ENCODE data around the gene CTAG2. TPM values are rescaled to one million over a fixed set of nuclear protein-coding genes. Genes with fewer than 3 reads are reported as not detected.

The CTAG2 gene
- total RNA-seq, 1 donor from 2014 or later, result not detected

DNA sequence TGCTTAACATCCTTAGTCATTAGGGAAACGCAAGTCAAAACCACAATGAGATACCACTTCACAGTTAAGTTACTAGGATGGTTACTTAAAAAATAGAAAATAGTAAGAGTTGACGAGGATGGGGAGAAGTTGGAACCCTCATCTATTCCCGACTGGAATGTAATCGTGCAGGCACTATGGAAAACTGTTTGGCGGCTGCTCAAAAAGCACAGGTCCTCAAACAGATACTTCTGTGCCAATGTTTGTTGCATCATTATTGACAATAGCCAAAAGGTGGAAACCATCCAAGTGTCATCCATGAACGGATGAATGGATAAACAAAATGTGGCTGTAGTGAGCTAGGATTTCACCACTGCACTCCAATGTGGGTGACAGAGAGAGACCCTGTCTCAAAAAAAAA, 46.0 kb downstream of the CTAG2 start:
- H3K4me1 Mint-ChIP-seq (ENCODE audit: unreplicated experiment), result peaks cover 16% of the 10 kb centered on the region
- H3K27ac Mint-ChIP-seq (ENCODE audit: unreplicated experiment), result no peak overlapping the region
- no peaks in the 10 kb centered on the region for H3K36me3 Mint-ChIP-seq (ENCODE audit: unreplicated experiment)
- H3K4me3 Mint-ChIP-seq (ENCODE audit: unreplicated experiment), result no peak overlapping the region
- peaks cover 7% of the 10 kb centered on the region for H3K9me3 Mint-ChIP-seq (ENCODE audit: unreplicated experiment)
- TF ChIP-seq, protein P1, sequence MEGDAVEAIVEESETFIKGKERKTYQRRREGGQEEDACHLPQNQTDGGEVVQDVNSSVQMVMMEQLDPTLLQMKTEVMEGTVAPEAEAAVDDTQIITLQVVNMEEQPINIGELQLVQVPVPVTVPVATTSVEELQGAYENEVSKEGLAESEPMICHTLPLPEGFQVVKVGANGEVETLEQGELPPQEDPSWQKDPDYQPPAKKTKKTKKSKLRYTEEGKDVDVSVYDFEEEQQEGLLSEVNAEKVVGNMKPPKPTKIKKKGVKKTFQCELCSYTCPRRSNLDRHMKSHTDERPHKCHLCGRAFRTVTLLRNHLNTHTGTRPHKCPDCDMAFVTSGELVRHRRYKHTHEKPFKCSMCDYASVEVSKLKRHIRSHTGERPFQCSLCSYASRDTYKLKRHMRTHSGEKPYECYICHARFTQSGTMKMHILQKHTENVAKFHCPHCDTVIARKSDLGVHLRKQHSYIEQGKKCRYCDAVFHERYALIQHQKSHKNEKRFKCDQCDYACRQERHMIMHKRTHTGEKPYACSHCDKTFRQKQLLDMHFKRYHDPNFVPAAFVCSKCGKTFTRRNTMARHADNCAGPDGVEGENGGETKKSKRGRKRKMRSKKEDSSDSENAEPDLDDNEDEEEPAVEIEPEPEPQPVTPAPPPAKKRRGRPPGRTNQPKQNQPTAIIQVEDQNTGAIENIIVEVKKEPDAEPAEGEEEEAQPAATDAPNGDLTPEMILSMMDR (IDR thresholded peaks at IDR 0.05), result no peak
- DNase-seq (ENCODE audit: extremely low spot score, unreplicated experiment), result peak; percentile 4
- no peaks in the 10 kb centered on the region for H3K27me3 Mint-ChIP-seq (ENCODE audit: unreplicated experiment)

DNA sequence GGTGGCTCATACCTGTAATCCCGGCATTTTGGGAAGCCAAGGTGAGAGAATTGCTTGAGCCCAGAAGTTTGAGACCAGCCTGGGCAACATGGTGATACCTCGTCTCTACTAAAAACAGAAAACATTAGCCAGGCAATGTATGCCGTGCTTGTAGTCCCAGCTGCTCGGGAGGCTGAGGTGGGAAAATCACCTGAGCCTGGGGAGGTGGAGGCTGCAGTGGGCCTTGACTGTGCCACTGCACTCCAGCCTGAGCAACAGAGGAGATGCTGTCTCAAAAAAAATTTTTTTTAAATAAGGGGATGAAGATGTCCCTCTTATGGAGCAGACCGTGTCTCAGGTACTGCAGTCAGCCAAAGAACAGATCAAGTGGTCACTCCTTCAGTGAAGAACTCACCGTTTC, 47.8 kb downstream of the CTAG2 start:
- Mint-ChIP-seq H3K4me1 (ENCODE audit: unreplicated experiment) (peaks cover 25% of the 10 kb centered on the region), H3K9me3 (ENCODE audit: unreplicated experiment) (peaks cover 7% of the 10 kb centered on the region), H3K27ac (ENCODE audit: unreplicated experiment) (no peak overlapping the region), H3K36me3 (ENCODE audit: unreplicated experiment) (no peaks in the 10 kb centered on the region), H3K27me3 (ENCODE audit: unreplicated experiment) (no peaks in the 10 kb centered on the region), H3K4me3 (ENCODE audit: unreplicated experiment) (no peak overlapping the region)
- DNase-seq (ENCODE audit: extremely low spot score, unreplicated experiment), result peak; percentile 36
- TF ChIP-seq, protein P1 (IDR thresholded peaks at IDR 0.05), result no peak

- TF ChIP-seq, protein P1 (IDR thresholded peaks at IDR 0.05), result no peak
- H3K36me3 Mint-ChIP-seq (ENCODE audit: unreplicated experiment), result no peaks in the 10 kb centered on the region
- H3K4me3 Mint-ChIP-seq (ENCODE audit: unreplicated experiment), result no peak overlapping the region
- DNase-seq (ENCODE audit: extremely low spot score, unreplicated experiment), result peak; percentile 84
- H3K9me3 Mint-ChIP-seq (ENCODE audit: unreplicated experiment), result peaks cover 7% of the 10 kb centered on the region
- H3K27me3 Mint-ChIP-seq (ENCODE audit: unreplicated experiment), result no peaks in the 10 kb centered on the region
- peak overlapping the region; percentile 68 for H3K27ac Mint-ChIP-seq (ENCODE audit: unreplicated experiment)
- peaks cover 33% of the 10 kb centered on the region for H3K4me1 Mint-ChIP-seq (ENCODE audit: unreplicated experiment)
Measured at GRCh38 chrX:154603438-154604430, 49.6 kb downstream of the CTAG2 start.

DNA sequence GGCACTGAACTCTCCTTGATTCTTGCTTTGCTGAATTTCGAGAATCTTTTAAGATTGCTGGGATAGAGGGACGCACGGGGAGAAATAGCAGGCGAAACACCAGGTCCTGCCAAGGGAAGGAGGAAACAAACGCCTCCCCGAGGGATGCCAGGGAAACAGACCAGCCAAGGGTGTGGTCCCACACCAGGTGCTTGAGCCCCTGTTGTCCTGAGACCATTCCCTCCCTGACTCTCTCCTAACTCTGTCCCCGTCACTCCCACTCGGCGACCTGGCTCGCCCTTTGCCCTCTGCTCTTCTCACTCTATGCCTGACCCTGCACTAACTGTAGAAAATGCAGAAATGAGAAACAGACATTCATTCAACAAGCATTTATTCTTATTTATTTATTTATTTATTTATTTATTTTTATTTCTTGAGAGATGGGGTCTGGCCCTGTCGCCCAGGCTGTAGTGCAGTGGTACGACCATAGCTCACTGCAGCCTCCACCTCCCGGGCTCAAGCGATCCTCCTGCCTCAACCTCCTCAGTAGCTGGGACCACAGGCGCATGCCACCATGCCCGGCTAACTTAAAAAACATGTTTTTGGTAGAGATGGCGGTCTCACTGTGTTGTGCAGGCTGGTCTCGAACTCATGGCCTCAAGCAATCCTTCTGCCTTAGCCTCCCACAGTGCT, 50.5 kb downstream of the CTAG2 start:
- H3K36me3 Mint-ChIP-seq (ENCODE audit: unreplicated experiment), result no peaks in the 10 kb centered on the region
- TF ChIP-seq, protein P1 (IDR thresholded peaks at IDR 0.05), result no peak
- peaks cover 10% of the 10 kb centered on the region for H3K9me3 Mint-ChIP-seq (ENCODE audit: unreplicated experiment)
- DNase-seq (ENCODE audit: extremely low spot score, unreplicated experiment), result peak; percentile 44
- no peaks in the 10 kb centered on the region for H3K27me3 Mint-ChIP-seq (ENCODE audit: unreplicated experiment)
- H3K4me1 Mint-ChIP-seq (ENCODE audit: unreplicated experiment), result peaks cover 33% of the 10 kb centered on the region
- H3K27ac Mint-ChIP-seq (ENCODE audit: unreplicated experiment), result no peak overlapping the region
- H3K4me3 Mint-ChIP-seq (ENCODE audit: unreplicated experiment), result no peak overlapping the region

GRCh38 chrX:154602226-154602625, 51.2 kb downstream of the CTAG2 start:
- H3K27me3 Mint-ChIP-seq (ENCODE audit: unreplicated experiment), result no peaks in the 10 kb centered on the region
- no peak overlapping the region for H3K27ac Mint-ChIP-seq (ENCODE audit: unreplicated experiment)
- no peaks in the 10 kb centered on the region for H3K36me3 Mint-ChIP-seq (ENCODE audit: unreplicated experiment)
- H3K4me3 Mint-ChIP-seq (ENCODE audit: unreplicated experiment), result no peak overlapping the region
- H3K9me3 Mint-ChIP-seq (ENCODE audit: unreplicated experiment), result peaks cover 13% of the 10 kb centered on the region
- DNase-seq (ENCODE audit: extremely low spot score, unreplicated experiment), result peak; percentile 70
- TF ChIP-seq, protein P1 (IDR thresholded peaks at IDR 0.05), result no peak
- H3K4me1 Mint-ChIP-seq (ENCODE audit: unreplicated experiment), result peaks cover 33% of the 10 kb centered on the region
